ENCODE measurements around the gene ZNF644.

DNA sequence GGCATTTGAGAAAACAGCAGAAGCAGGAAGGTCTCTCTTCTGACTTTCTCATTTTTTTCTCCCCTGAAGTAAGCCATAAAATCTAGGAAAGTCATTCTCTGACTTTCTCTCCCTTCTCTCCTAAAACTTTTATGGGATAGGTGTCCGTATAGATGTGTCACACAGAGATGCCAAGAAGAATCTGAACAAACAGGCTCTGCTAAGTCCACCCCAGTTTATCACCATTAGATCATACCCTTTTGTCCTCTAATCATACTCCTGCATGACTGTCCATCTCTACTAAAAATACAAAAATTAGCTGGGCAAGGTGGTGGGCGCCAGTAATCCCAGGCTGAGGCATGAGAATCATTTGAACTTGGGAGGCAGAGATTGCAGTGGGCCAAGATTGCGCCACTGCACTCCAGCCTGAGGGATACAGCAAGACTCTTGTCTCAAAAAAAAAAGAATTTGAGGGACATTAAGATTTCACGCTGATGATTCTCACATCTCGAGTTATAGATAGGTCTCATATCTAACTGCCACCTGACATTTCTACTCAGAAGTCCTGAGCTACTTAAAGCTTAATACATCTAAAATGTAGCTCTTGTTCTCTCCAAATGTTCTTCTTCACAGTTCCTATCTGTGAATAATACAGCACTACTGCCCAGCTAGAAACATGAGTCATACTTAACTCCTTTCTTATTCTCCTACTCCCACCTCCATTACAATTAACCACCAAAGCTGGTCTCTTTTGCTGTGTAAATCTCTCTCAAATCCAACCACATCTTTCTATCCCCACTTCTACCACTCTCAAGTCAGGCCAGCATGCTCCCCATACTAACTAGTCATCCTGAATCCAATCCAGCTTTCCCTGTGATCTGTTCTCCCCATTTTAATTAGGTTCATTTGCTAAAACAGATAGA lies 47.7 kb downstream of the ZNF644 start:
- TF ChIP-seq, protein P1, sequence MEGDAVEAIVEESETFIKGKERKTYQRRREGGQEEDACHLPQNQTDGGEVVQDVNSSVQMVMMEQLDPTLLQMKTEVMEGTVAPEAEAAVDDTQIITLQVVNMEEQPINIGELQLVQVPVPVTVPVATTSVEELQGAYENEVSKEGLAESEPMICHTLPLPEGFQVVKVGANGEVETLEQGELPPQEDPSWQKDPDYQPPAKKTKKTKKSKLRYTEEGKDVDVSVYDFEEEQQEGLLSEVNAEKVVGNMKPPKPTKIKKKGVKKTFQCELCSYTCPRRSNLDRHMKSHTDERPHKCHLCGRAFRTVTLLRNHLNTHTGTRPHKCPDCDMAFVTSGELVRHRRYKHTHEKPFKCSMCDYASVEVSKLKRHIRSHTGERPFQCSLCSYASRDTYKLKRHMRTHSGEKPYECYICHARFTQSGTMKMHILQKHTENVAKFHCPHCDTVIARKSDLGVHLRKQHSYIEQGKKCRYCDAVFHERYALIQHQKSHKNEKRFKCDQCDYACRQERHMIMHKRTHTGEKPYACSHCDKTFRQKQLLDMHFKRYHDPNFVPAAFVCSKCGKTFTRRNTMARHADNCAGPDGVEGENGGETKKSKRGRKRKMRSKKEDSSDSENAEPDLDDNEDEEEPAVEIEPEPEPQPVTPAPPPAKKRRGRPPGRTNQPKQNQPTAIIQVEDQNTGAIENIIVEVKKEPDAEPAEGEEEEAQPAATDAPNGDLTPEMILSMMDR (IDR thresholded peaks at IDR 0.05; ENCODE audit: insufficient read depth, low read depth, low read length), result no peak
- TF ChIP-seq EZH2 (IDR thresholded peaks at IDR 0.05; ENCODE audit: insufficient read depth, low read length), result no peak
